H1 (cell line): ENCODE results near the gene PTPRG. TPM values are rescaled to one million over a fixed set of nuclear protein-coding genes. Genes with fewer than 3 reads are reported as not detected.

Experiments used
- CTCF ChIA-PET: fragments of 300-600 bp; sonication (Branson Sonifier 250); formaldehyde crosslinking; loops from one replicate; lab custom pipeline; 2021; ENCODE audit not compliant: partially characterized antibody; lab: Charles Lee
- POLR2A ChIA-PET: fragments of 300-600 bp; sonication (Branson Sonifier 250); formaldehyde crosslinking; loops from one replicate; lab custom pipeline; 2021; ENCODE audit warnings: inconsistent platforms; ENCODE audit not compliant: partially characterized antibody; lab: Charles Lee
- DNase-seq, 2 experiments: peaks; one replicate each; pipeline versions ENCODE4 v3.0.0 to v3.0.0-alpha.2; 2010 to 2022; ENCODE audit warnings: low spot score in 2 of 2, low read depth in 1 of 2, mixed read lengths in 1 of 2
- FAIRE-seq: peaks from 2 replicates; lab custom pipeline; 2011; peaks lifted over from hg19 to GRCh38; lab: Jason Lieb, UNC
- H2AFZ ChIP-seq: 2 replicates; pipeline ENCODE4 v1.8.1; 2012; ENCODE audit warnings: low read length, inconsistent platforms
- H2AK5ac ChIP-seq: 2 replicates; pipeline ENCODE4 v1.6.1; 2013; ENCODE audit warnings: low read depth, low read length
- H2BK120ac ChIP-seq: replicated peaks from 2 replicates; pipeline ENCODE3; 2013; ENCODE audit warnings: low read depth, low read length, inconsistent platforms
- H2BK12ac ChIP-seq: 2 replicates; pipeline ENCODE4 v1.6.1; 2013; ENCODE audit warnings: low read depth, low read length
- H2BK15ac ChIP-seq: 2 replicates; pipeline ENCODE4 v1.6.1; 2013; ENCODE audit warnings: low read length
- H2BK20ac ChIP-seq: 2 replicates; pipeline ENCODE4 v1.6.1; 2013; ENCODE audit warnings: low read length
- H2BK5ac ChIP-seq: 2 replicates; pipeline ENCODE4 v1.6.1; 2013; ENCODE audit warnings: low read depth, low read length
- H3K14ac ChIP-seq: 2 replicates; pipeline ENCODE4 v1.6.1; 2013; ENCODE audit warnings: inconsistent platforms; ENCODE audit not compliant: insufficient read length
- H3K18ac ChIP-seq: 2 replicates; pipeline ENCODE4 v1.6.1; 2013; ENCODE audit warnings: low read length; ENCODE audit errors: extremely low read depth
- H3K23ac ChIP-seq: 2 replicates; pipeline ENCODE4 v1.6.1; 2013; ENCODE audit warnings: inconsistent platforms; ENCODE audit not compliant: insufficient read length
- H3K23me2 ChIP-seq: 2 replicates; pipeline ENCODE4 v1.6.1; 2013; ENCODE audit warnings: low read depth, low read length
- H3K27ac ChIP-seq: 2 replicates; pipeline ENCODE4 v1.6.1; 2011; ENCODE audit warnings: low read depth, low read length, inconsistent platforms
- H3K27me3 ChIP-seq, 4 experiments: replicated peaks in 1 of 4; 1 replicate in 1 of 4; 2 replicates in 3 of 4; pipeline versions ENCODE4 v1.6.1 to v1.8.1; 2011 to 2013; ENCODE audit warnings: low read length in 3 of 4, mild to moderate bottlenecking in 3 of 4, inconsistent platforms in 2 of 4, mixed read lengths in 2 of 4, moderate library complexity in 1 of 4; ENCODE audit not compliant: control insufficient read depth in 3 of 4, insufficient read depth in 3 of 4; ENCODE audit errors: extremely low read depth in 1 of 4
- H3K36me3 ChIP-seq, 4 experiments: 2 replicates each; pipeline versions ENCODE4 v1.6.1 to v1.8.1; 2011 to 2013; ENCODE audit warnings: mild to moderate bottlenecking in 4 of 4, low read length in 3 of 4, moderate library complexity in 2 of 4, control low read depth in 1 of 4, inconsistent platforms in 1 of 4; ENCODE audit not compliant: insufficient read depth in 4 of 4, control insufficient read depth in 2 of 4
- H3K4ac ChIP-seq: replicated peaks from 2 replicates; pipeline ENCODE3; 2013; ENCODE audit warnings: low read length, low read depth, mixed read lengths, inconsistent platforms; ENCODE audit not compliant: insufficient read length
- H3K4me1 ChIP-seq, 4 experiments: replicated peaks in 1 of 4; 1 replicate in 1 of 4; 2 replicates in 3 of 4; pipeline versions ENCODE4 v1.6.1 to v1.8.1; 2011 to 2013; ENCODE audit warnings: low read length in 3 of 4, inconsistent platforms in 2 of 4, mixed read lengths in 1 of 4; ENCODE audit not compliant: insufficient read depth in 4 of 4, control insufficient read depth in 3 of 4
- H3K4me2 ChIP-seq, 2 experiments: 2 replicates each; pipeline versions ENCODE4 v1.6.1 to v1.8.1; 2011 to 2013; ENCODE audit warnings: low read depth in 2 of 2, low read length in 2 of 2, control low read depth in 1 of 2, inconsistent platforms in 1 of 2, mild to moderate bottlenecking in 1 of 2; ENCODE audit not compliant: insufficient read depth in 1 of 2
- H3K4me3 ChIP-seq, 4 experiments: fragments of 200-600, 300-600 bp in 1 of 4; sonication (generic), shearing (Covaris generic), sonication (Bioruptor Twin) in 1 of 4; 2 replicates each; pipeline versions ENCODE4 v1.5.1 to v1.8.1; 2011 to 2016; ENCODE audit warnings: low read length in 4 of 4, low read depth in 3 of 4, control low read depth in 2 of 4, inconsistent platforms in 2 of 4, mild to moderate bottlenecking in 2 of 4, mixed read lengths in 1 of 4, moderate library complexity in 1 of 4; ENCODE audit not compliant: insufficient read depth in 2 of 4; ENCODE audit errors: extremely low read depth in 1 of 4
- H3K56ac ChIP-seq: replicated peaks from 2 replicates; pipeline ENCODE3; 2013; ENCODE audit warnings: low read depth, mild to moderate bottlenecking, mixed read lengths, low read length, inconsistent platforms; ENCODE audit not compliant: insufficient read length
- H3K79me1 ChIP-seq: 2 replicates; pipeline ENCODE4 v1.6.1; 2013; ENCODE audit warnings: low read depth, low read length, control low read depth
- H3K79me2 ChIP-seq, 2 experiments: 2 replicates each; pipeline versions ENCODE4 v1.6.1 to v1.8.1; 2012 to 2013; ENCODE audit warnings: low read length in 2 of 2, mild to moderate bottlenecking in 2 of 2, inconsistent platforms in 1 of 2; ENCODE audit not compliant: insufficient read depth in 2 of 2, control insufficient read depth in 1 of 2
- H3K9ac ChIP-seq, 4 experiments: replicated peaks in 1 of 4; 1 replicate in 1 of 4; 2 replicates in 3 of 4; pipeline versions ENCODE4 v1.6.1 to v1.8.1; 2011 to 2013; ENCODE audit warnings: low read depth in 3 of 4, low read length in 3 of 4, control low read depth in 2 of 4, mild to moderate bottlenecking in 2 of 4, moderate library complexity in 2 of 4, inconsistent platforms in 1 of 4; ENCODE audit errors: extremely low read depth in 1 of 4
- H3K9me3 ChIP-seq, 2 experiments: 2 replicates each; pipeline versions ENCODE4 v1.6.1 to v1.8.1; 2012 to 2013; ENCODE audit warnings: mild to moderate bottlenecking in 2 of 2, moderate library complexity in 2 of 2, control low read depth in 1 of 2, inconsistent platforms in 1 of 2, low read depth in 1 of 2, low read length in 1 of 2, mixed read lengths in 1 of 2; ENCODE audit not compliant: insufficient read depth in 2 of 2
- H4K20me1 ChIP-seq, 2 experiments: replicated peaks in 1 of 2; 2 replicates each; pipeline versions ENCODE3 to v1.8.1; 2011 to 2013; ENCODE audit warnings: inconsistent platforms in 2 of 2, low read length in 2 of 2, mild to moderate bottlenecking in 1 of 2; ENCODE audit not compliant: insufficient read depth in 2 of 2, control insufficient read depth in 1 of 2
- H4K5ac ChIP-seq: 2 replicates; pipeline ENCODE4 v1.6.1; 2013; ENCODE audit warnings: low read length, low read depth, mixed read lengths, inconsistent platforms; ENCODE audit not compliant: insufficient read length
- H4K8ac ChIP-seq: 2 replicates; pipeline ENCODE4 v1.8.0; 2013; ENCODE audit warnings: mild to moderate bottlenecking, moderate library complexity, low read length, inconsistent platforms; ENCODE audit not compliant: insufficient read depth; ENCODE audit errors: extremely low read depth
- H4K91ac ChIP-seq: replicated peaks from 2 replicates; pipeline ENCODE3; 2013; ENCODE audit warnings: low read length, mixed read lengths, inconsistent platforms; ENCODE audit not compliant: insufficient read length
- CHD1 ChIP-seq: IDR thresholded peaks from 2 replicates; pipeline ENCODE4 v1.6.1; 2012; ENCODE audit warnings: low read depth, low read length, improper control_type of control experiment
- EZH2 ChIP-seq: fragments of 200-600 bp; sonication (generic); IDR thresholded peaks from 2 replicates; pipeline ENCODE4 v1.7.1; 2012; ENCODE audit warnings: low read depth, mild to moderate bottlenecking, moderate library complexity, low read length, inconsistent platforms; ENCODE audit not compliant: severe bottlenecking
- NRF1 ChIP-seq: IDR thresholded peaks from 2 replicates; pipeline ENCODE4 v1.6.1; 2011; ENCODE audit warnings: mild to moderate bottlenecking, low read depth, low read length, improper control_type of control experiment
- POU5F1 ChIP-seq: IDR thresholded peaks from 2 replicates; pipeline ENCODE4 v1.6.1; 2011; ENCODE audit warnings: low read depth, mild to moderate bottlenecking, low read length, moderate library complexity
- TAF1 ChIP-seq: IDR thresholded peaks from 2 replicates; pipeline ENCODE4 v1.6.1; 2011; ENCODE audit warnings: mild to moderate bottlenecking, low read depth, low read length
- WGBS, 2 experiments: shearing (Covaris generic) in 1 of 2; methylation state at CpG; one replicate each; pipeline versions ENCODE4 v1.1.6 to v1.1.7; 2013 to 2015; ENCODE audit warnings: low lambda C conversion rate in 2 of 2, mixed read lengths in 2 of 2, inconsistent platforms in 1 of 2, low coverage in 1 of 2, missing lambda C conversion rate in 1 of 2; ENCODE audit not compliant: insufficient replicate concordance in 2 of 2, insufficient coverage in 1 of 2, insufficient read length in 1 of 2; ENCODE audit errors: extremely low coverage in 1 of 2, missing lambda C conversion rate in 1 of 2; 5-methylcytosine and 5-hydroxymethylcytosine counted together
- polyA plus RNA-seq, 7 experiments: library from polyadenylated mRNA; depleted of rRNA in 3 of 7; stranded (reverse) in 5 of 7; unstranded in 2 of 7; fragments of >200 nt in 5 of 7; fragments of 200-250 nt in 2 of 7; gene quantifications; 1 replicate in 5 of 7; 2 replicates in 1 of 7; 4 replicates in 1 of 7; pipeline versions ENCODE4 v1.2.1 to v1.2.3, GENCODE V29; 2011 to 2013; ENCODE audit warnings: missing spikeins in 2 of 7, mixed read lengths in 2 of 7
- total RNA-seq: library from RNA; stranded (reverse); fragmentation: NEBNext Ultra II Directional; extraction: Animal tissue kit (Norgen Biotek cat#: 25700); gene quantifications from 2 replicates; pipeline ENCODE4 v1.2.1, GENCODE V29; 2021
- TF ChIP-seq, protein P1 (sequence below): IDR thresholded peaks from 2 replicates; pipeline ENCODE4 v1.6.1; 2011; ENCODE audit warnings: low read depth, mild to moderate bottlenecking, low read length; ENCODE audit not compliant: insufficient read depth

PTPRG gene
- total and polyA plus RNA-seq, 2 of the 8 experiments (the other 6 are each of a cell fraction or from before 2014, with no cell fraction given): 23.3 to 96.2 TPM

DNA sequence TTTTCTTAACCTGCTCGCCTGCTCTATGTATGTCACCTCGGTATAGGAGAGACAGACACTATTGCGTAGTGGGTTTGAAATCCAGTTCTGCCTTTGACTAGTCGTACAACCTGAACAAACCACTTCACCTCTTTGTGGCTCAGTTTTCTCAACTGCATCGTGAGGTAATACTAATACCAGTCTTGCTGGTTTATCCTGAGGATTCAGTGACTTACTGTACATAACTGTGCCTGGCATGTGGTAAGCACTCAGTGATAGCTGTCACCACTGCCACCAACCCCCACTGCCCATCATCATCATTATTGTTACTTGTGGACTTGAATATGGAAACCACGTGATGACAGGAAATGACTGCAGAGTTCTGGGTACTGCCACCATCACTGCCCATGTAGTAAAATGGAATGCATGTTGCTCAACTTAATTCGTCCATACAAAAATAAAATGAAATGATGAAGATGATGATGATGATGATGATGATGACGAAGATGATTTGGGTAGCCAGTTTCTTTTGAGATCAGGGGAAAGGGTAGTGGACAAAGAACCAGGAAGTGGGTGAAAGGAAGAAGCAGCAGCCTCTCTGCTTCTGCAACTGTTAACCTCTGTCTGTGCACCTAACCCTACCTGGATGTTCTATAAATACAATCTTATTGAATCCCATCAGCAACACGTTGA, 583.9 kb downstream of the PTPRG start:
- ChIA-PET CTCF (interaction anchor here (1.3 kb wide), 1 partner anchor 41 kb away, joined by 4 read pairs; no protein-coding TSS in a partner anchor), POLR2A (interaction anchor here (0.9 kb wide), 1 partner anchor 42 kb away, joined by 3 read pairs; no protein-coding TSS in a partner anchor)
- H3K4me2 ChIP-seq: no peak overlapping the region
- H2BK120ac ChIP-seq: no peak overlapping the region
- no peak overlapping the region for H3K14ac ChIP-seq
- no peak overlapping the region for H2BK5ac ChIP-seq
- H3K9me3 ChIP-seq: no peaks in the 10 kb centered on the region
- H3K23ac ChIP-seq: no peak overlapping the region
- H2BK15ac ChIP-seq: no peak overlapping the region
- H2AK5ac ChIP-seq: no peak overlapping the region
- no peak overlapping the region for H2BK20ac ChIP-seq
- H4K20me1 ChIP-seq: no peaks in the 10 kb centered on the region
- FAIRE-seq (no peak), DNase-seq (no peak)
- H3K9ac ChIP-seq: no peak overlapping the region
- H3K4me3 ChIP-seq: no peak overlapping the region
- no peak overlapping the region for H3K56ac ChIP-seq
- H3K4ac ChIP-seq: no peak overlapping the region
- H4K8ac ChIP-seq: no peak overlapping the region
- no peak overlapping the region for H3K18ac ChIP-seq
- H3K27me3 ChIP-seq: no peaks in the 10 kb centered on the region
- H4K91ac ChIP-seq: no peak overlapping the region
- no peak overlapping the region for H3K27ac ChIP-seq
- whole genome bisulfite sequencing, 2 experiments: 93 to 100% methylated on average over 1 to 9 of the region's 9 CpGs
- no peaks in the 10 kb centered on the region for H3K79me2 ChIP-seq
- H3K23me2 ChIP-seq: no peaks in the 10 kb centered on the region; the same call in 1 of the 2 replicates
- H3K79me1 ChIP-seq: no peaks in the 10 kb centered on the region
- TF ChIP-seq POU5F1 (no peak), CHD1 (no peak), EZH2 (no peak), TAF1 (no peak), NRF1 (no peak)
- TF ChIP-seq, protein P1, sequence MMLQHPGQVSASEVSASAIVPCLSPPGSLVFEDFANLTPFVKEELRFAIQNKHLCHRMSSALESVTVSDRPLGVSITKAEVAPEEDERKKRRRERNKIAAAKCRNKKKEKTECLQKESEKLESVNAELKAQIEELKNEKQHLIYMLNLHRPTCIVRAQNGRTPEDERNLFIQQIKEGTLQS: no peak
- H2BK12ac ChIP-seq: no peak overlapping the region
- H3K4me1 ChIP-seq: peaks cover 0 to 6% (median 2%) of the 10 kb centered on the region in 4 experiments; a peak in 4 of 7 replicates
- no peak overlapping the region for H4K5ac ChIP-seq
- no peak overlapping the region for H2AFZ ChIP-seq
- no peaks in the 10 kb centered on the region for H3K36me3 ChIP-seq
